HCT116 (cell line): ENCODE data around the gene TRIAP1. TPM values are rescaled to one million over a fixed set of nuclear protein-coding genes. Genes with fewer than 3 reads are reported as not detected.
A peak's percentile ranks its signal among the peaks of the same experiment; 100 is the strongest.
"Not testable (repeated sequence)": the region's sequence is repeated elsewhere in the genome, so short reads cannot be mapped to it uniquely, and the experiment has no call there.

ENCODE experiments used
- ATAC-seq: fragments of 200-7000 bp; cut with Tn5 transposase; 2 replicates; pipeline ENCODE4 v1.9.1; 2020; ENCODE audit warnings: mild to moderate bottlenecking, moderate library complexity
- BruUV-seq: library from RNA; stranded (reverse); fragments of 400-500 nt; replicated peaks from 2 replicates; lab custom pipeline; 2021; lab: Mats Ljungman, UMichigan
- CTCF ChIA-PET: fragments of 300-600 bp; sonication (Branson Sonifier 250); formaldehyde crosslinking; loops from one replicate; lab custom pipeline; 2021; ENCODE audit warnings: antibody characterized with exemption; lab: Charles Lee
- POLR2A ChIA-PET: fragments of 300-600, 350-600 bp; sonication (Branson Sonifier 250); formaldehyde crosslinking; loops from one replicate; lab custom pipeline; 2021; ENCODE audit warnings: antibody characterized with exemption; lab: Charles Lee
- RAD21 ChIA-PET, 2 experiments: fragments of 300-600 bp; sonication (Branson Sonifier 250); formaldehyde crosslinking; loops; one replicate each; lab custom pipeline; 2023; ENCODE audit warnings: low total read pairs in 2 of 2; ENCODE audit not compliant: uncharacterized antibody in 2 of 2, unreplicated experiment in 2 of 2, low non-redundant PET in 1 of 2; lab: Charles Lee
- DNase-seq: peaks from one replicate; pipeline ENCODE4 v3.0.0-alpha.2; 2010; ENCODE audit warnings: low read depth, low spot score
- H2AFZ ChIP-seq: fragments of 200-600 bp; shearing (Covaris generic), sonication (generic); 2 replicates; pipeline ENCODE4 v1.6.1; 2017; ENCODE audit warnings: low read depth, mixed run types, mixed read lengths, antibody characterized with exemption, low read length; ENCODE audit not compliant: poor library complexity, severe bottlenecking
- H3K27ac ChIP-seq: 2 replicates; pipeline ENCODE4 v1.5.1; 2012; ENCODE audit warnings: low read depth, low read length
- H3K27me3 ChIP-seq: fragments of 200-600 bp; sonication (generic); 2 replicates; pipeline ENCODE4 v1.6.1; 2016; ENCODE audit warnings: mixed run types, low read length, mixed read lengths; ENCODE audit not compliant: insufficient read depth
- H3K36me3 ChIP-seq, 2 experiments: fragments of 200-500 bp in 1 of 2; fragments of 200-600 bp in 1 of 2; sonication (Bioruptor generic) in 1 of 2; sonication (generic) in 1 of 2; 2 replicates each; pipeline versions ENCODE4 v1.5.1 to v1.6.1; 2014 to 2016; ENCODE audit warnings: low read length in 2 of 2, inconsistent platforms in 1 of 2, mixed read lengths in 1 of 2, mixed run types in 1 of 2; ENCODE audit not compliant: insufficient read depth in 2 of 2, control insufficient read depth in 1 of 2
- H3K4me1 ChIP-seq, 2 experiments: fragments of 200-600 bp in 1 of 2; sonication (generic) in 1 of 2; 2 replicates each; pipeline versions ENCODE4 v1.5.1 to v1.6.1; 2012 to 2017; ENCODE audit warnings: low read length in 2 of 2, inconsistent platforms in 1 of 2, mild to moderate bottlenecking in 1 of 2, mixed read lengths in 1 of 2, mixed run types in 1 of 2, moderate library complexity in 1 of 2; ENCODE audit not compliant: insufficient read depth in 2 of 2, control insufficient read depth in 1 of 2
- H3K4me2 ChIP-seq: fragments of 200-600 bp; sonication (generic); 2 replicates; pipeline ENCODE4 v1.6.1; 2017; ENCODE audit warnings: mixed run types, low read length, mixed read lengths
- H3K4me3 ChIP-seq, 2 experiments: fragments of 200-600 bp in 1 of 2; sonication (generic) in 1 of 2; replicated peaks in 1 of 2; 2 replicates each; pipeline ENCODE4 v1.5.1; 2011 to 2016; ENCODE audit warnings: low read length in 2 of 2, control low read depth in 1 of 2, low read depth in 1 of 2, mild to moderate bottlenecking in 1 of 2, mixed read lengths in 1 of 2, mixed run types in 1 of 2
- H3K79me2 ChIP-seq: fragments of 200-600 bp; sonication (generic); 2 replicates; pipeline ENCODE4 v1.6.1; 2017; ENCODE audit warnings: mild to moderate bottlenecking, mixed run types, low read length, moderate library complexity, mixed read lengths; ENCODE audit not compliant: insufficient read depth
- H3K9ac ChIP-seq: fragments of 200-600 bp; sonication (generic); 2 replicates; pipeline ENCODE4 v1.6.1; 2016; ENCODE audit warnings: low read length, mixed read lengths
- H3K9me2 ChIP-seq: fragments of 200-600 bp; sonication (generic), shearing (Covaris generic); 2 replicates; pipeline ENCODE4 v1.6.1; 2017; ENCODE audit warnings: mixed run types, mild to moderate bottlenecking, moderate library complexity; ENCODE audit not compliant: insufficient read depth
- H3K9me3 ChIP-seq, 2 experiments: fragments of 200-500 bp in 1 of 2; fragments of 200-600 bp in 1 of 2; sonication (Bioruptor generic) in 1 of 2; sonication (generic) in 1 of 2; 2 replicates each; pipeline ENCODE4 v1.6.1; 2014 to 2017; ENCODE audit warnings: low read length in 2 of 2, mixed read lengths in 2 of 2, inconsistent platforms in 1 of 2, low read depth in 1 of 2, mild to moderate bottlenecking in 1 of 2, mixed run types in 1 of 2, moderate library complexity in 1 of 2; ENCODE audit not compliant: control insufficient read depth in 1 of 2, insufficient read depth in 1 of 2
- H4K20me1 ChIP-seq: fragments of 200-600 bp; sonication (generic), shearing (Covaris generic); 2 replicates; pipeline ENCODE4 v1.6.1; 2017; ENCODE audit warnings: mixed run types, mild to moderate bottlenecking, moderate library complexity; ENCODE audit not compliant: insufficient read depth
- CBX3 ChIP-seq: IDR thresholded peaks from 2 replicates; pipeline ENCODE4 v1.6.1; 2012; ENCODE audit warnings: low read depth
- CEBPB ChIP-seq: IDR thresholded peaks from 2 replicates; pipeline ENCODE4 v1.6.1; 2012; ENCODE audit warnings: low read depth
- EGR1 ChIP-seq: IDR thresholded peaks from 2 replicates; pipeline ENCODE4 v1.6.1; 2012; ENCODE audit warnings: low read depth
- ELF1 ChIP-seq: IDR thresholded peaks from 2 replicates; pipeline ENCODE4 v1.6.1; 2012; ENCODE audit warnings: low read depth, borderline replicate concordance
- EZH2 ChIP-seq: fragments of 200-600 bp; sonication (generic); IDR thresholded peaks from 2 replicates; pipeline ENCODE4 v1.6.1; 2017; ENCODE audit warnings: antibody characterized with exemption, mixed run types
- EZH2phosphoT487 ChIP-seq: fragments of 200-600 bp; IDR thresholded peaks from 2 replicates; pipeline ENCODE4 v1.6.1; 2018; ENCODE audit warnings: antibody characterized with exemption, borderline replicate concordance
- FOSL1 ChIP-seq: IDR thresholded peaks from 2 replicates; pipeline ENCODE4 v1.6.1; 2012; ENCODE audit warnings: low read depth
- MAX ChIP-seq: IDR thresholded peaks from 2 replicates; pipeline ENCODE4 v1.6.1; 2012
- POLR2AphosphoS5 ChIP-seq: IDR thresholded peaks from 2 replicates; pipeline ENCODE4 v1.6.1; 2011; ENCODE audit warnings: mild to moderate bottlenecking, low read depth, low read length, moderate library complexity
- REST ChIP-seq: IDR thresholded peaks from 2 replicates; pipeline ENCODE4 v1.6.1; 2012; ENCODE audit warnings: low read depth
- SP1 ChIP-seq: IDR thresholded peaks from 2 replicates; pipeline ENCODE4 v1.6.1; 2012; ENCODE audit warnings: low read depth
- SRF ChIP-seq: IDR thresholded peaks from 2 replicates; pipeline ENCODE4 v1.6.1; 2012; ENCODE audit warnings: low read depth
- TCF7L2 ChIP-seq: IDR thresholded peaks from 2 replicates; pipeline ENCODE4 v1.7.0; 2011; ENCODE audit warnings: borderline replicate concordance, inconsistent platforms; ENCODE audit not compliant: insufficient read depth, insufficient read length; ENCODE audit errors: extremely low read depth
- ZNF274 ChIP-seq: fragments of 200-500 bp; sonication (Bioruptor generic); IDR thresholded peaks from 2 replicates; pipeline ENCODE4 v1.6.1; 2014; ENCODE audit warnings: mild to moderate bottlenecking, low read depth, low read length, inconsistent platforms
- intact Hi-C: fragments of 100-400 bp; cut with micrococcal nuclease; formaldehyde crosslinking; loops from 2 replicates; pipeline ENCODE4 v1.10.0; 2022
- total RNA-seq: library from RNA; stranded (reverse); gene quantifications from one replicate; pipeline ENCODE4 v1.2.1, GENCODE V29; 2021; ENCODE audit not compliant: unreplicated experiment
- TF ChIP-seq, protein P1 (sequence below): IDR thresholded peaks from 2 replicates; pipeline ENCODE4 v1.6.1; 2012

TRIAP1 gene
- total RNA-seq, 1 experiment from 2014 or later: 40.3 TPM

DNA sequence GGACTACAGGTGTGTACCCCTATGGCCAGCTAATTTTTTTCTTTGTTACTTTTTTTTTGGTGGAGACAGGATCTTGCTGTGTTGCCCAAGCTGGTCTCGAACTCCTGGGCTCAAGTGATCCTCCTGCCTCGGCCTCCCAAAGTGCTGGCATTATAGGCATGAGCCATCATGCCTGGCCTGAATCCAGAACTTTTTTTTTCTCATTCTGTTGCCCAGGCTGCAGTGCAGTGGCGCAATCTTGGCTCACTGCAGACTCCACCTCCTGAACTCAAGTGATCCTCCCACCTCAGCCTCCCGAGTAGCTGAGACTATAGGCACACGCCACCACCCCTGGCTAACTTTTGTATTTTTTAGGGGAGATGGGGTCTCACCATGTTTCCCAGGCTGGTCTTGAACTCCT, 6.3 kb upstream of the TRIAP1 start:
- H4K20me1 ChIP-seq: not testable (repeated sequence)
- POLR2A ChIA-PET: interaction anchor here (0.6 to 1.6 kb wide), 3 partner anchors 9 to 17 kb away, joined by 3 to 4 read pairs (median 3); partner anchors contain the start of gene SRSF9
- 0 out of 2 replicates have a peak, but pooled peaks have one; percentile 31 for TF ChIP-seq CEBPB
- TF ChIP-seq, all 23 proteins: peak for 1; not testable (repeated sequence) for 22
- H3K27me3 ChIP-seq, H3K27ac ChIP-seq, H2AFZ ChIP-seq, ATAC-seq, H3K9ac ChIP-seq, H3K9me3 ChIP-seq, H3K4me1 ChIP-seq, DNase-seq, H3K9me2 ChIP-seq, H3K4me3 ChIP-seq, H3K4me2 ChIP-seq, BruUV-seq, intact Hi-C loops, RAD21 ChIA-PET: not testable (repeated sequence)
- Histone ChIP-seq H3K79me2 (peaks cover 84% of the 10 kb centered on the region), H3K36me3 (peaks cover 23 to 39% of the 10 kb centered on the region in 2 experiments; a peak in 3 of 4 replicates)
- CTCF ChIA-PET: interaction anchor here (2.2 kb wide), 1 partner anchor 14 kb away, joined by 10 read pairs; no protein-coding TSS in a partner anchor

- no peak overlapping the region for H3K27ac ChIP-seq
- peaks cover 21 to 33% of the 10 kb centered on the region in 2 experiments; a peak in 3 of 4 replicates for H3K36me3 ChIP-seq
- intact Hi-C loops: no loop called here
- peak overlapping the region in 1 of 2 experiments; percentile 95; a peak in 1 of 4 replicates for H3K4me3 ChIP-seq
- ChIA-PET POLR2A (interaction anchor here (1.3 kb wide), 1 partner anchor 10 kb away, joined by 3 read pairs; the partner anchor contains the start of gene COX6A1), RAD21 (no interaction called here), CTCF (no interaction called here)
- no peaks in the 10 kb centered on the region for H3K9me3 ChIP-seq
- H3K9ac ChIP-seq: no peak overlapping the region
- peaks cover 14 to 16% of the 10 kb centered on the region in 2 experiments for H3K4me1 ChIP-seq
- H4K20me1 ChIP-seq: peaks cover 11% of the 10 kb centered on the region; the same call in 1 of the 2 replicates
- no peak for DNase-seq
- no TSS peak for BruUV-seq
- H3K4me2 ChIP-seq: peak overlapping the region; percentile 75
- no peak for ATAC-seq
- H3K9me2 ChIP-seq: no peaks in the 10 kb centered on the region
- H3K79me2 ChIP-seq: peaks cover 88% of the 10 kb centered on the region
- H2AFZ ChIP-seq: no peak overlapping the region
- no peaks in the 10 kb centered on the region for H3K27me3 ChIP-seq
- TF ChIP-seq SRF: no peak
- TF ChIP-seq ZNF274: no peak
- TF ChIP-seq EGR1: no peak
- TF ChIP-seq CBX3: no peak
- no peak for TF ChIP-seq SP1
- TF ChIP-seq POLR2AphosphoS5: no peak
- no peak for TF ChIP-seq CEBPB
- TF ChIP-seq EZH2phosphoT487: no peak
- no peak for TF ChIP-seq TCF7L2
- TF ChIP-seq REST: no peak
- TF ChIP-seq EZH2: no peak
- TF ChIP-seq, protein P1, sequence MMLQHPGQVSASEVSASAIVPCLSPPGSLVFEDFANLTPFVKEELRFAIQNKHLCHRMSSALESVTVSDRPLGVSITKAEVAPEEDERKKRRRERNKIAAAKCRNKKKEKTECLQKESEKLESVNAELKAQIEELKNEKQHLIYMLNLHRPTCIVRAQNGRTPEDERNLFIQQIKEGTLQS: no peak
- no peak for TF ChIP-seq FOSL1
- no peak for TF ChIP-seq ELF1
- TF ChIP-seq MAX: no peak
These were observed 1.8 kb upstream of the TRIAP1 start for GRCh38 chr12:120447992-120448391.
